GM19351 (cell line): ENCODE measurements around the gene GSTCD.
"Not testable (repeated sequence)": the region's sequence is repeated elsewhere in the genome, so short reads cannot be mapped to it uniquely, and the experiment has no call there.

Experiments
- ATAC-seq: cut with Tn5 transposase; IDR thresholded peaks from one replicate; pipeline ENCODE4 v1.9.1; 2021; ENCODE audit warnings: mild to moderate bottlenecking, moderate library complexity; ENCODE audit not compliant: unreplicated experiment

Gene GSTCD

DNA sequence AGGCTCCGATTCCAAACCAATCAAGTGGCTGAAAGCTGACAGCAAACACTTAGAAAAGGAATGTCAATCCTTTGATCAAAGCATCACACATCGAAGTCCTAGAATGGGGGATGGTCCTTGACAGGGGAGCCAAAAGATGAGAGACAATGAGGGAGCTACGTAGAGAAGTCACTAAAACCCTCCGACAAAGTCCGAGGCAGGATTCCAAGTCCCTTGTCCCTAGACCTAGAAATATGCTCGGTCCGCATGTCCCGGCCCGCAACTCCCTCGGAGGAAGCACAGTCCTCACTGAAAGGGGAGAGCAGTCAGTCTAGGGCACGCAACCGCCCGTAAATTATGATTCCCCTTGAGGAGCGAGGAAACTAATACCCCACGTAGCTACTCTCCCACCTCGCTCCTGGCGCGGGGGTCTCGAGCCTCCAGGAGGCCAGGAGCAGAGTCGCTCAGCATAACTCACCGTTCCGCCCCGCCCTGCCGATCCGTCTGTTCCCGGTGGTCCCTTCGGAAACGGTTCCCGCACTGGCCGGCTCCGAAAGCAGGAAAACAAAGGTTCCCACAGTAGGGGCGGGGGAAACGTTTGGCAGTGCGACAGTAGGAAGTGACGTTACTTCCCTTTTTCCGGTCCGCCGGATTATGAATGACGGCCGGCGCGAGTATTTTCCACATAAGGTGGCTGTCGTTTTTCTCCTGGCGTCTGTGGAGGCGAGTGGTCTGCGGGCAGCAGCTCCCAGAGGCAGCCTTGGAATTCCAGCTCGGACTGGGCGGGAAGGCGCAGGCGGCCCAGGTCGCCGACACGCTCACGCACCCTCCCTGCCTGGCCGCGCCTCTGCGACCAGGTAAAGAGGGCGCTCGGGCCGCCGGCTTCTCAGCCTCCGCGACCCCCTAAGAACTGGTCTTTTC is at the start of gene GSTCD, which contains the start of gene INTS12:
TSS of gene GSTCD (plus strand) at position 604 of the 900 bp plus-strand sequence. CDS start 8,830 bp downstream, outside the sequence.
TSS of gene INTS12 (minus strand) at position 509 of the 900 bp plus-strand sequence. CDS start 8,684 bp downstream, outside the sequence.
- peak; percentile 78 for ATAC-seq

GRCh38 chr4:105659190-105659589 is 49.4 kb upstream of the GSTCD start:
- no peak for ATAC-seq

- no peak for ATAC-seq
These were observed 47.6 kb upstream of the GSTCD start for GRCh38 chr4:105661028-105661427.

DNA sequence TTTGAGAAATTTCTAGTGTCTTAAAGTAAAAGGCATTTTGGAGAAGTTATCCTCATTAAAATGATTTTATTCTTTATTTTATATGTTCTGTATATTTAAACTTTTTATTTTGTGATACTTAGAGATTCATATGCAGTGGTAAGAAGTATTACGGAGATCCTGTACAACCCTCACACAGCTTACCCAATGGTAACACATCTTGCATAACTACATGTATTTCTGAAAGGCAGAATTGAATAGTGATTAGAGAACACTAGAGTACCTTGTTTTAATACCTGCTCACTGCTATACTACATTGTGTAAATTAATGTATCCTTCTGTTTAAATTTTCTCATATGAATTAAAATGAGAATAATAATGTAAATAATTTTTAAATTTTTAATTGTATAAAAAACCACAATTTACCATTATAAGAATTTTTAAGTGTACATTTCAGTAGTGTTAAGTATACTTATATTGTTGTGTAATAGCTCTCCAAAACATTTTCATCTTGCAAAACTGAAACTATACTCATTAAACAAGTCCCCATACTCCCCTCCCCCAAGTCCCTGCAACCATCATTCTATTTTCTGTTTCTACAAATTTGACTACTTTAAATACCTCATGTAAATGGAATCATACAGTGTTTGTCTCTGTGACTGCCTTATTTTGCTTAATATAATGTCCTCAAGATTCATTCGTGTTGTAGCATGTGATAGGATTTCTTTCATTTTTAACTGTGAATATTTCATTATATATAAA is 45.5 kb upstream of the GSTCD start:
- ATAC-seq, result no peak

DNA sequence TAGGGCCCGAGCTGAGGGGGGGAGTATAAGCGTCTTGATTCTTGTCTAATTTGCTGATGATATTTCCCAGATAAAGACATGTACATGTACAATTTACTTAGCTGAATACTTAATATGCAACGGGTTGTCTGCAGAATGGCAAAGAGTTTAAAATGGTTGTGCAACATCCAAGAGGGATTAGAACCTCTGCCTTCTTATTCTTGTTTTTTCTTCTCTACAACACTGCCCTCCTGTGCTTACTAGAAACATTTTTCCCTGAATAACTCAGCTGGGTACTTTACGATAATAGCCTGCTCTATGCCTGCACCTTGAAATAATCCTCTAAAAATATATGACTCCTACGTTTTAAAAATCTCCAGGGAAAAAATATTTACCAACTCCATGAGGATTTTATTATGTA is 41.9 kb upstream of the GSTCD start:
- ATAC-seq, result peak; percentile 66

GRCh38 chr4:105670684-105671083 is 37.9 kb upstream of the GSTCD start:
- no peak for ATAC-seq

GRCh38 chr4:105671301-105671700 is 37.3 kb upstream of the GSTCD start:
- ATAC-seq, result no peak

GRCh38 chr4:105674011-105674410 is 34.6 kb upstream of the GSTCD start:
- no peak for ATAC-seq

DNA sequence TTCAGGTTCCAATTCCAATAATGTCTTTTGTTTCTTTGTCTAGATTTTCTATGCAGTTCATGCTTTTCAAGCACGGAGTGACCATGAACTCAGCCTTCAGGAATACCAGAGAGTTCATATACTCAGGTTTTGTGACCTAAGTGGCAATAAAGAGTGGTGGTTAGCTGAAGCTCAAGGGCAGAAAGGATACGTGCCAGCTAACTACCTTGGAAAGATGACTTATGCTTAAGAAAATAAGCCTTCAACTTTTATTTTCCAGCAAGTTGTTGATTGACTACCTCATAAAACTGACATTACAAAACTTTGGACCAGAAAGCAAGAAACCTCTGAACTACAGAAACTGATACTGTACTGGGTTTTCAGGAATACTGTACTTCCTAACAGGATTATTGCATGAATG is 30.9 kb upstream of the GSTCD start:
- ATAC-seq, result no peak

DNA sequence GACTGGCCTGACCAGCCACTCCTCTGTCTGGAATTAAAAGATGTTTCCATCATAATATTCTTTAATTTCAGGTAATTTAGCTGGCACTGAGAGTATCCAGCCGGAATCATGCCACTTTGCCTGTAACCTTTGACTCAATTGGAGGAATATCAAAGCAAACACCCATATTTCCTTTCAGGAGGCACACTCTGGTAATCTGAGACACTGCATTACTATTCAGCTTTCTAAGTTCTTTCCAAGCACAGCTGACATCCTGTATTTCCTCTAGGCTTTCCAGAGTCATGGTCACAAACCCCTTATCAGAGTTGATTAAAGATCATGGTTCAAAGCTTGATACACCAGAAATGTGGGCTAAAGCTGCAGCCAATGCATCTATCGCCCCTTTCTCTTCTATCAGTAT is 29.4 kb upstream of the GSTCD start:
- no peak for ATAC-seq

DNA sequence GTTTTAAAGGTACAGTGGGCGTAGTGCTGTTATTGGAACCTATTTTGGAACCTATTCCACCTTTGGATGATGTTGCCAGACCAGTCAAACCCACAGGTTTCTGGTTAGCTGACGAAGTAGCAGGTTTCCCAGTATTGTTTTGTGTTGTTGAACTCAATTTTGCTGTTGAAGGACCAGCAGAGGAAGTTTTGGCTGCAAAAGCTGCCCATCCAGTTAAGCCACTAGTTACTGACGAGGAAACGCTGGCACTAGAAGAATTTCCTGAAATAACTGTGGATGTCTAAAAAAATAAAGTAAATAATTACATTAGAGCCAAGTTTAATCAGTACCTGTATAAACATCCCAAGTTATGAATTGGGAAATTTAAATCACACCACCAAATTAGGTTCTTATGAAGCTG is 25.5 kb upstream of the GSTCD start:
- no peak for ATAC-seq

DNA sequence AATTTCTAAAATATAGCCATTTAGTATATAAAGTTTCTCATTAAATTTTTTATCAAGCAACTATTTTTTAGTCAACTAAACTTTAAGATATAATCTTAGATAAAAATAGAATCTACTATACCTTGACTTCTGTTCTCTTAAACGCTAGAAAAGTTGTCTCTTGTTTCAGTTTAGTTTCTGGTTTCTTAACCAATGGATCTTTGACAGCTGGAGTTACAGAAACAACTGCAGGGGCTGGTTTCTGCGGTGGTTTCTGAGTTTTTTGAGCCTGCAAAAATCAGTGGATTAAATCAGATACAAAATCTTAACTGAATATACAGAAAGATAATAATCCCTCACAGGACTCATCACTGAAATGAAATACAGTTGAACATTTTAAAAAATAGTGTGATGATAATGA is 22.0 kb upstream of the GSTCD start:
- ATAC-seq, result no peak

- not testable (repeated sequence) for ATAC-seq
These were observed 13.8 kb upstream of the GSTCD start for GRCh38 chr4:105694812-105695211.

DNA sequence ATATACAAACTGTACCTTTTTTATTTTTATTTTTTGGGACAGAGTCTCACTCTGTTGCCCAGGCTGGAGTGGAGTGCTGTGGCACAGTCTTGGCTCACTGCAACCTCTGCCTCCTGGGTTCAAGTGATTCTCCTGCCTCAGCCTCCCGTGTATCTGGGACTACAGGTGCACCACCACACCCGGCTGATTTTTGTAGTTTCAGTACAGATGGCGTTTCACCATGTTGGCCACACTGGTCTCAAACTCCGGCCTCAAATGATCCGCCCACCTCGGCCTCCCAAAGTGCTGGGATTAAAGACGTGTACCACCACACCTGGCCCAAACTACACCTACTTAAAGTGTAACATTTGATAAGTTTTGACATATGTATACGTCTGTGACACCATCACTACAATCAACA is 12.8 kb upstream of the GSTCD start:
- ATAC-seq, result not testable (repeated sequence)

- no peak for ATAC-seq
These were observed 10.0 kb upstream of the GSTCD start for GRCh38 chr4:105698607-105699006.

- no peak for ATAC-seq
These were observed 803 bp upstream of the GSTCD start for GRCh38 chr4:105707782-105708180.

GRCh38 chr4:105709081-105709450 is 482 bp downstream of the GSTCD start:
- ATAC-seq, result peak; percentile 27

DNA sequence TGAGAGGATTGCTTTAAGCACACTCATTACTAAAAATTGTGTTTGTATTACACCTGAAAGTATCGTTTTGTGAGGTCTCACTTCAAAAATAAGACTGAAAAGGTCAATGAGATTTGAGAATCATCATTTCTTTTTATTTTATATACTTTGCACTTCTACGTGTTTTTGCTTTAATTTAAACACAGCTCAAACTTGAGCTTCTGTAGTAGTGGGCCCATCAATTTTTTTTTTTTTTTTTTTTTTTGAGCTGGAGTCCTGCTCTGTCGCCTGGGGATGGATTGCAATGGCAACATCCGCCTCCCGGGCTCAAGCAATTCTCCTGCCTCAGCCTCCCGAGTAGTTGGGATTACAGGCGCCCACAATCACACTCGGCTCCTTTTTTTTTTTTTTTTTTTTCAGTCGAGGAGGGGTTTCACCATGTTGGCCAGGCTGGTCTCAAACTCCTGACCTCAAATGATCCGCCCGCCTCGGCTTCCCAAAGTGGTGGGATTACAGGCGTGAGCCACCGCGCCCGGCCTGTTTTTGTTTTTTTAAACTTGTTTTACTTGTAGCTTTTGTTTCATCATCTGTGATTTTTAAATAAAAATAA is 1.5 kb downstream of the GSTCD start:
- no peak for ATAC-seq

GRCh38 chr4:105710678-105711077 is 2.1 kb downstream of the GSTCD start:
- no peak for ATAC-seq

GRCh38 chr4:105712766-105713165 is 4.2 kb downstream of the GSTCD start:
- ATAC-seq, result no peak

DNA sequence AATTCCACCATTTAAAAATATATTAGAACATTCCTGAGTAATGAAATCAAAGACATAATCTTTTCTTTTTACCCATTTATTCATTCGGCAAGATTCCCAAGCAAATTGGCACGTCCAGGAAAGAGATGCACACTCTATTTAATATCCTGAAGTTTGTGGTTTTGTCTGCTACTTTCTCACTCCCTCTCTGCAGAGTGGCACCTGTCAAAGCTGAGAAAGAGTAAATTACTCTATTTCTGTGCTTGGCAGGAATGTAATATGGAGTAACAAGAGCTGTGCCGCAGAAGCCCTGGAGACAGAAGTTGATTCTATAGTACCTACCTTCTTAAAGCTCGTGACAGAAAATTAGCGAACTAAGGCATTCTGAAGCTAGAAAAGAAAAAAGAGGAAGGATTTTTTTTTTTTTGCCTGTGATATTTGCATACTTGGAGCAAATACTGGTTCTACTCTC is 5.5 kb downstream of the GSTCD start:
- ATAC-seq, result peak; percentile 62
